ENCODE measurements around the gene SYTL3.
A peak's percentile ranks its signal among the peaks of the same experiment; 100 is the strongest.
"Not testable (repeated sequence)": the region's sequence is repeated elsewhere in the genome, so short reads cannot be mapped to it uniquely, and the experiment has no call there.

The SYTL3 gene

GRCh38 chr6:158642097-158642601 is 7.7 kb upstream of the SYTL3 start:
- no peak for DNase-seq

GRCh38 chr6:158643836-158644230 is 6.0 kb upstream of the SYTL3 start:
- peak; percentile 35 for DNase-seq

DNA sequence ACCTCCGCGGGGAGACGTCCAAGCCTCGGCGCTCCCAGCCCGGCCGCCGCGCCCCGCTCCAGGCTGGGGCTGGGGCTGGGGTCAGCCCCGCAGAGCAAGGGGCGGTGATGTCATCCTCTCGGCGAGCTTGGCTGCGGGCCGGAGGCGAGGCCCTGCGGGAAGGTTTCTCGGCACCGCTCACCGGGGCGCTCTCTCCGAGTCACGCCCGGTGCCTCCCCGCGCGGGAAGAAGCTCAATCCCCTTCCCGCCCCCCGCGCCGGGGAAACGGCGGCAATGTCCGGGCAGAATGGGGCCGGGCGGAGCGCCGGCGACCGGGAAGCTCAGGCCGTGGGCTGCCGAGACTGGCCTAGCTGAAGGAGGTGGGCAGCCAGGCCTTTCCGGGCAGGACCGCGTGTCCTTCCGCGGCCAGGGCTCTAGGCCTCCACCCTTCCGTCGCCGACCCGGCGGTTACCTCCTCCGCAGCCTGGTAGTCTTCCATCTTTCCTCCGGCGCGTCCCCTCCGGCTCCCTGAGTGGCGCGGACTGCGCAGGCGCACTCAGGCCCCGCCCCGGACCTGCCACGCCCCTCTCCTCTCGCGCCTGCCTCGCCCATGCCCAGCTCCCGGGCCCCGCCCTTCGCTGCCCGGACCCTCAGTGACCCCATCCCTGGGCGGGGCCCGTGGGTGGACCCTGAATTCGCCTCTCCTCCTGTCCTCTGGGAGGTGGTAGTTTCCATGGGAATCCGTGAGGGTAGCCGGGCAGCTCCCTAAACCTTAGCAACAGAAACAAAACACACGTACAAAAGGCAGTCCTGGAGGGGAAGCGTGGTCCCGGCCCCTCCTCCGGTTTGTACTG is 5.4 kb upstream of the SYTL3 start, which contains the start of gene DYNLT1:
Gene DYNLT1 (minus strand): TSS at position 513 of the 833 bp plus-strand sequence. CDS start 35 bp downstream, at position 478.
- peak; percentile 93 for DNase-seq

DNA sequence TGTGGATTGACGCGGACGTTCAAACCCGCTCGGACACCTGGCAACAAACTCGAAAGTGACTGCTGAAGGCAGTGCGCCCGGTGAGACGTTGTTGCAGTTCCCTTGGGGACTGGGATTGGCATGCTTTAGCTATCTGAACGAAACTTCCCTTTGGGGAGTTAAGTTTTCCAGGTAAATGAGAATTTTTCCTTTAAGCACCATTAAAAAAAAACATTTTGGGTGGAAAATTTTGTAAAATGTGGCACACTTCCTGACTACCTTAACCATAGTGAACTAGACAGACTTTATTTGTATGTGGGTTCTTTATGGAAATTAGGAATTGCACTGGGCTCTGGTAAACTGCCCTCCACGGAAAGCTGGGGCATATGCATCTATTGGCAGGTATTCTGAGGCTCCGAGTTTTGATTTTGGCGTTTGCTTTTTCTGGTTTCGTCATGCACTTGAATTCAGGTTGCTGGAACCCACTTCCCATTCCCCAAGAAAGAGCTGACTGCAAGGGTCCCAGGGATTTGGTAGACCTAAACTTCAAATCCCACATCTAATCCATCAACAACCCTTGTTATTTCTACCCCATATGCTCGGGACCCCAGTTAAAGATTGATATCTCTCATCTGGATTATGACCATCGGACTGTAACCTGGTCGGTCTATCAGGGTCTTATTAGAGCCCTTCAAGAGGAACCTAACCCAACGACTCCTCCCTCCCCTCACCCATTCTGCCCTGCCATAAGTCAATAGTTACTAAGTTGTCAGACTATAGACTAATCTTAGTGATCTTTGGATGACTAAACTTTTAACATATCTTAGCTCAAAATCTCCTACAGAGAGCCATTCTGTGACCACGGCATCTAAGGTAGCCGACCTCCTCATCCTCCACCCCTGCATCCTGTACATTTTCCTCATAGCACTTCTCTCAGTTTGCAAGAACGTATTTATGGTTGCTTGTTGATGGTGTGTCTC is 4.5 kb upstream of the SYTL3 start:
- no peak for DNase-seq

DNA sequence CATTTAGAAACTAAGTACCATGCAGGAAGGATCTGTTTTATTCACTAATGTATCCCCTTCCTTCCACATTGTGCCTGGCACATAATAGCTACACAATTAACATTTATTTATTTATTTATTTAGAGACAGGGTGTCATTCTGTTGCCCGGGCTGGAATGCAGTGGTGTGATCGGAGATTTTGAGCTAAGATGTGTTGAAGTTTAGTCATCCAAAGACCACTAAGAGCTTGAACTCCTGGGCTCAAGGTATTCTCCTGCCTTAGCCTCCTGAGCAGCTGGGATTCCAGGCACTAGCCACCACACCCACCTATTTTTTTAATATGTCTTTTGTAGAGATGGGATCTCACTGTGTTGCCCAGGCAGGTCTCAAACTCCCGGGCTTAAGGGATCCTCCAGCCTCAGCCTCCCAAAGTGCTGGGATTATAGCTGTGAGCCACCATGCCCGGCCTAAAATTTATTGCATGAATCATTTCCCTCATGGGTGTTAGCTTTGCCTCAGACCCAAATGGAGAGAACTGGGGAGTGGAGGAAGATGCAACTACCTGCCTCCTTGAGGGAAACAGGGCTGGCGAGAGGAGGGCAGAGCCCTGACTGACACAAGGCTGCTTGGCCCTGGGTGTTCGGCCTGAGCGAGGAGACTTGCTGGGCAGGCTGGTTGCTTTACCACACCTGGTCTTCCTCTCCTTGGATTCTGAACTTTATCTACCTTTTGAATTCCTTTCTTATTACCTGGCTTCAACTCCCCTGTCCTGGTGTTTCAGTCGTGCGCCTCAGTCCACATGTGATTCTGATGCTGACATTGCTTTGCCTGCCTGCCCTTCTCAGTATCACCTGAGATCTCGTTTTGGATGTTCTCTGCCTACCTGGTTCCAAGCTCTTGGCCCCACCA is 3.6 kb upstream of the SYTL3 start:
- DNase-seq: no peak

GRCh38 chr6:158647501-158647900 is 2.4 kb upstream of the SYTL3 start:
- no peak for DNase-seq

DNA sequence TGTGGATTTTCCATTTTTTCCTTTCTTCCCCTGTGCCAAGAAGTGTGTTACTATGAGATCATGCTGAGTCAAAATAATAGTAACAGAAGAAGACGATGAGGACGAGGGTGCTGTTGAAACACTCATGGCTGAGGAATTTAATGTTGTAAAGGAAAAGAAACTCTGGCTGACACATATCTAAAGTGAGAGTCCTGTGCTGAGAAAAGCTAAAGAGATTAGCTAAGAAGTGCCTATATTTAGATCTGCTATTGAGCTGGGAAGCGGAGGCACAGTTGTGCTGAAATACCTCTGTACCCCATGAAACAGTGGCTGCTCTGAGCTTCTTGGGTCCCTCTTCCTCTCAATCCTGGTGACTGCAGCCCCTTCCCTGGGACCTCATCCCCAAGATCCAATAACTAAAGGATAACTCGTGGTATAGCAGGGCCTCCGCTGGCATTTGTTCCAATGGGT is 1.1 kb upstream of the SYTL3 start:
- no peak for DNase-seq

GRCh38 chr6:158651981-158652737 is 2.3 kb downstream of the SYTL3 start:
- not testable (repeated sequence) for DNase-seq

GRCh38 chr6:158653577-158654354 is 3.9 kb downstream of the SYTL3 start:
- DNase-seq: peak; percentile 88

DNA sequence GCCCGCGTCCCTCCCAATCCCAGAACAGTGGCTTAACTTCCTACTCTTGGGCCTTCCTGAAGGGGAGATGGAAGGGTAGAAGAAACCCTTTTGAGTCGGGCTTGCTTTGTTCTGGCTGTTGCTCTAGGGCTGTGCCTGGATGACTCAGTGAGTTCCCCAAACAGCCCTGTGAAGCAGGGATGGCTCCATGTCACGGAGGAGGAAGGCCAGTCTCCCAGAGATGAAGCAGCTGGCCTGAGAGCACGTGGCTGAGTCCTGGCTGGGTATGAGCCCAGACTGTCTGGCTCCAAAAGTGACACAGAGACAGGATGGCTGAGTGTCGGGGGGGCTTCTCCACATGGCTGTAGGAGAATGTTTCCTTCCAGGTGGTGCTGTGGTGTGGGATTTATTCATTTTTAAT is 4.6 kb downstream of the SYTL3 start:
- no peak for DNase-seq

DNA sequence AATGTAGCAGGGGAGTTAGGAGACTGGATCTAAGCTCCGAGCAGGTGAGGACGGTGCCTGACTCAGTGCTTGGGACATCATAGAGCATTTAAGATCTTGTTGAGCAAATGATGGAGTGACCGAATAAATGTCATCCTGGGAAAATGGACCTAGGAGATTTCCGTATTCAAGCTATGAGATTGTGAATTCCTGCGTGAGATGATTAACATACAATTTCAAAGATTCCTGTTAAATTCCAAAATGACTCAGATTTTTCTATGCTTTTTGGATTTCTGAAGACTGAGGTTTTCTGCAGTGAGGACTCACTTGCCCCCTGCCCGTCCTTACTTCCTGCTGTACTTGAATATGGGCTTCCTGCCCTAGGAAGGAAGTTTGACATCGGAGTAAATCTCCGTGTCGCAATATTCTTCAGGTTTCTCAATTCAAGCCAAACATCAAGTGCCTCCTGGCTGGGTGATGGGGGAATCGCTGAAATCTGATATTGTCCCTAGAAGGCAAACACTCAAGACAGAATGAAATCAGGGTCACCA is 5.2 kb downstream of the SYTL3 start:
- peak; percentile 57 for DNase-seq

DNA sequence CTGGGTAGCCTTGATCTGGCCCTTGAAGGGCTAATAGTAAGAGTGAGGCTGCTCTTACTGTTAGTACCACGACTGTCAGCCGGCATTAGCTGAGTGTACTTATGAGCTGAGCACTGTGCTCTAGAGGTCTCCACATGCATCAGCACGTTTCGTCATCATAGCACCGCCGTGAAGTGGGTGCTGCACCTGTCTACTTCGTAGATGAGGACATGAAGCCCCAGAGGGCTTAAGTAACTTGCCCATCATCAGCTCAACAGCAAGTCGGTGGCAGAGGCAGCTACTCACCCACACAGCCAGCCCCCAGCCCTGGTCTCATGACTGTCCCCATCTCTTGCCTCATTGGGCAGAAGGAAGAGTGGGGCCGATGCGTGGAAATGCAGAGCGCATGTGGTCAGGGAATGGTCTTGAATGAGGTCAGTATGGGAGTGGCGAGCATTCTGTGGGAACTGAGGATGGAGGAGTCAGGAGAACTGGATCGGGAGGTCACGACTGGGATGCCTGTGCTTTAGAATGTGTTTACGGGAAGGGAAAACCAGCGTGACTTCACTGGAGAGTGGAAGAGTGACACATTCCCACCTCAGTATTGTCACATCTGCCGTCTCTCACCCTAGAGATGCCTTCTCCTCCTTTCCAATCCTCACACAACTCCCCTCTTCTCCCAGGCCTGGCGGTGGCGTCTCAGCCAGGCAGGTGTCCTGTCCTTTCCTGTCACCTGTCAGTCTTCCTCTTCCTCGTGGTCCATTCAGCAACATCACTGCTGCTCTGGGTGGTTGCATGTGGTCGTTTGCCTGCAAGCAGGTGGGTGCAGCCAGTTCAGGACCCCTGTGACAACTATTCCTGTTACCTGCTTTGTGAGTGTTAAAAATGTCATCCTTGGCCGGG is 6.0 kb downstream of the SYTL3 start:
- DNase-seq: no peak

GRCh38 chr6:158656986-158657385 is 7.1 kb downstream of the SYTL3 start:
- DNase-seq: not testable (repeated sequence)

GRCh38 chr6:158660333-158660754 is 10.5 kb downstream of the SYTL3 start:
- DNase-seq: peak; percentile 73

DNA sequence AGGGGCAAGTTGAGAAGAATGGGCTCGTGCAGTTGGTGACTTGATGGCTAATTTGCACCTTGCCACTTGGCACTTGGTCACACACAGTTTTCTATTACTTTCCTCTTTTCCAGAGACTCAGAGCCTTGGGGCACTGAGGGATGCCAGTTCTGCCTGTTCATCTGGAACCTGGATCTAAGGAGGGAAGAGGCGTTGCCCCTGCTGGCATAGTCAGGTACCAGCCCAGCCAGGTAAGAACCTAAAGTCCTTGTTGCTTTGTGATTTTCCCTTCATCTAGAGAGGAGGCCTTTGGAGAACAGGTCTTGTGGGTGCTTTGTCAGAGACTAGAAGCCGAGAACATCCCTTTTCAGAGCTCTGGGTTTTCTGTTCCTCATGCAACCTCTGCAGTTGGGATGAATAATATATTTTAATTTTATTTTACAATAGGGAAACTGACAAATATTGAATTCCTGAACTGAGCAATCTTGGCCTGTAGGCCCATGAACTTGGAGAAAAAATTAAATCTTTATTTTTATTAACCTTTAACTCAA is 11.4 kb downstream of the SYTL3 start:
- no peak for DNase-seq

GRCh38 chr6:158662607-158662953 is 12.7 kb downstream of the SYTL3 start:
- DNase-seq: no peak

- DNase-seq: peak; percentile 82
These were observed 13.2 kb downstream of the SYTL3 start for GRCh38 chr6:158662954-158663624.

- DNase-seq: no peak
These were observed 13.8 kb downstream of the SYTL3 start for GRCh38 chr6:158663625-158664165.
